ENCODE measurements around the gene ZNF550.
"Not testable (repeated sequence)": the region's sequence is repeated elsewhere in the genome, so short reads cannot be mapped to it uniquely, and the experiment has no call there.

- TF ChIP-seq, protein P1, sequence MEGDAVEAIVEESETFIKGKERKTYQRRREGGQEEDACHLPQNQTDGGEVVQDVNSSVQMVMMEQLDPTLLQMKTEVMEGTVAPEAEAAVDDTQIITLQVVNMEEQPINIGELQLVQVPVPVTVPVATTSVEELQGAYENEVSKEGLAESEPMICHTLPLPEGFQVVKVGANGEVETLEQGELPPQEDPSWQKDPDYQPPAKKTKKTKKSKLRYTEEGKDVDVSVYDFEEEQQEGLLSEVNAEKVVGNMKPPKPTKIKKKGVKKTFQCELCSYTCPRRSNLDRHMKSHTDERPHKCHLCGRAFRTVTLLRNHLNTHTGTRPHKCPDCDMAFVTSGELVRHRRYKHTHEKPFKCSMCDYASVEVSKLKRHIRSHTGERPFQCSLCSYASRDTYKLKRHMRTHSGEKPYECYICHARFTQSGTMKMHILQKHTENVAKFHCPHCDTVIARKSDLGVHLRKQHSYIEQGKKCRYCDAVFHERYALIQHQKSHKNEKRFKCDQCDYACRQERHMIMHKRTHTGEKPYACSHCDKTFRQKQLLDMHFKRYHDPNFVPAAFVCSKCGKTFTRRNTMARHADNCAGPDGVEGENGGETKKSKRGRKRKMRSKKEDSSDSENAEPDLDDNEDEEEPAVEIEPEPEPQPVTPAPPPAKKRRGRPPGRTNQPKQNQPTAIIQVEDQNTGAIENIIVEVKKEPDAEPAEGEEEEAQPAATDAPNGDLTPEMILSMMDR (IDR thresholded peaks at IDR 0.05; ENCODE audit: low read depth, low read length, poor library complexity, severe bottlenecking), result not testable (repeated sequence)
- not testable (repeated sequence) for TF ChIP-seq EZH2phosphoT487 (IDR thresholded peaks at IDR 0.05; ENCODE audit: borderline replicate concordance, low read length)
Measured at GRCh38 chr19:57487477-57488298, 72.0 kb downstream of the ZNF550 start, which contains the start of gene ZNF419.

Measured in DOHH2 (cell line).